ENCODE data around the gene DDX42.

Gene DDX42

GRCh38 chr17:63752707-63753106 is 21.3 kb upstream of the DDX42 start:
- DNase-seq (ENCODE audit: low read depth) = no peak
- TF ChIP-seq CTCF (IDR thresholded peaks at IDR 0.05; ENCODE audit: insufficient read depth, low read depth, low read length, missing control alignments) = no peak
- H3K4me3 ChIP-seq (ENCODE audit: low read depth, low read length) = no peak overlapping the region

GRCh38 chr17:63753215-63753614 is 20.8 kb upstream of the DDX42 start:
- H3K4me3 ChIP-seq (ENCODE audit: low read depth, low read length) = no peak overlapping the region
- DNase-seq (ENCODE audit: low read depth) = no peak
- no peak for TF ChIP-seq CTCF (IDR thresholded peaks at IDR 0.05; ENCODE audit: insufficient read depth, low read depth, low read length, missing control alignments)

- no peak for TF ChIP-seq CTCF (IDR thresholded peaks at IDR 0.05; ENCODE audit: insufficient read depth, low read depth, low read length, missing control alignments)
- H3K4me3 ChIP-seq (ENCODE audit: low read depth, low read length) = no peak overlapping the region
- DNase-seq (ENCODE audit: low read depth) = no peak
Measured at GRCh38 chr17:63754046-63754445, 19.9 kb upstream of the DDX42 start.

GRCh38 chr17:63758428-63758827 is 15.5 kb upstream of the DDX42 start:
- no peak for TF ChIP-seq CTCF (IDR thresholded peaks at IDR 0.05; ENCODE audit: insufficient read depth, low read depth, low read length, missing control alignments)
- DNase-seq (ENCODE audit: low read depth) = no peak
- no peak overlapping the region for H3K4me3 ChIP-seq (ENCODE audit: low read depth, low read length)

- H3K4me3 ChIP-seq (ENCODE audit: low read depth, low read length) = no peak overlapping the region
- DNase-seq (ENCODE audit: low read depth) = no peak
- TF ChIP-seq CTCF (IDR thresholded peaks at IDR 0.05; ENCODE audit: insufficient read depth, low read depth, low read length, missing control alignments) = no peak
Measured at GRCh38 chr17:63760771-63761539, 13.0 kb upstream of the DDX42 start.

GRCh38 chr17:63762161-63763078 is 11.6 kb upstream of the DDX42 start:
- no peak for TF ChIP-seq CTCF (IDR thresholded peaks at IDR 0.05; ENCODE audit: insufficient read depth, low read depth, low read length, missing control alignments)
- H3K4me3 ChIP-seq (ENCODE audit: low read depth, low read length) = no peak overlapping the region
- DNase-seq (ENCODE audit: low read depth) = no peak

Data from GM12865 (cell line).